RWPE1 (cell line): Measurements from ENCODE around the gene HOXD4.

Source experiments
- CTCF ChIA-PET: fragments of 350-600 bp; sonication (Branson Sonifier 250); formaldehyde crosslinking; extraction: SDS; loops from one replicate; lab custom pipeline; 2021; lab: Yijun Ruan, JAX
- POLR2A ChIA-PET: fragments of 400-600 bp; formaldehyde crosslinking; extraction: SDS; loops from one replicate; lab custom pipeline; 2020; ENCODE audit warnings: antibody characterized with exemption; ENCODE audit not compliant: low non-redundant PET; lab: Yijun Ruan, JAX
- DNase-seq: peaks from one replicate; pipeline ENCODE4 v3.0.0; 2012; ENCODE audit warnings: low spot score
- H3K27ac ChIP-seq: fragments of 450-650 bp; 2 replicates; pipeline ENCODE4 v1.5.1; 2017
- TF ChIP-seq, protein P1 (sequence below): fragments of 450-650 bp; conservative IDR thresholded peaks from 2 replicates; pipeline ENCODE4 v1.5.1; 2017; ENCODE audit warnings: low read depth, mild to moderate bottlenecking

HOXD4 gene

DNA sequence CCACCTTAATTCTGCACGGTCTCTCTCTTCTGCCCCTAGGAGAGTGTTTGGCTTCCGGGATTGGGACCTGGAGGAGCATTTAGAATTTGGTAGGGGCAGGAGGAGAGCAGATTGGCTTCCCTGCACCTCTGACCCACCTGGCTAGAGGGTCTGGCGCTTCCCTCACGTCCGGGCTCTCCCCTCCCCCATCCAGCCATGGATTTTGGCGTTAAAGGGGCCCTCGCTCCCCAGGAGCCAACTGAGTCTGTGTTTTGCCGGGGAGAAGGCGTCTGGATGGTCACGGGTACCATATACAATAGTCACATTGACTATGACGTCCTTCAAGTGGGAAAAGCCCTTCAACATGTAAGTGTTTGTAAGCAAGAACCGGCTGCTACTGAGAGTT lies 12.3 kb downstream of the HOXD4 start:
- CTCF ChIA-PET = interaction anchor here (0.7 kb wide), 1 partner anchor 78 kb away, joined by 3 read pairs; no protein-coding TSS in a partner anchor
- H3K27ac ChIP-seq = no peak overlapping the region
- TF ChIP-seq, protein P1, sequence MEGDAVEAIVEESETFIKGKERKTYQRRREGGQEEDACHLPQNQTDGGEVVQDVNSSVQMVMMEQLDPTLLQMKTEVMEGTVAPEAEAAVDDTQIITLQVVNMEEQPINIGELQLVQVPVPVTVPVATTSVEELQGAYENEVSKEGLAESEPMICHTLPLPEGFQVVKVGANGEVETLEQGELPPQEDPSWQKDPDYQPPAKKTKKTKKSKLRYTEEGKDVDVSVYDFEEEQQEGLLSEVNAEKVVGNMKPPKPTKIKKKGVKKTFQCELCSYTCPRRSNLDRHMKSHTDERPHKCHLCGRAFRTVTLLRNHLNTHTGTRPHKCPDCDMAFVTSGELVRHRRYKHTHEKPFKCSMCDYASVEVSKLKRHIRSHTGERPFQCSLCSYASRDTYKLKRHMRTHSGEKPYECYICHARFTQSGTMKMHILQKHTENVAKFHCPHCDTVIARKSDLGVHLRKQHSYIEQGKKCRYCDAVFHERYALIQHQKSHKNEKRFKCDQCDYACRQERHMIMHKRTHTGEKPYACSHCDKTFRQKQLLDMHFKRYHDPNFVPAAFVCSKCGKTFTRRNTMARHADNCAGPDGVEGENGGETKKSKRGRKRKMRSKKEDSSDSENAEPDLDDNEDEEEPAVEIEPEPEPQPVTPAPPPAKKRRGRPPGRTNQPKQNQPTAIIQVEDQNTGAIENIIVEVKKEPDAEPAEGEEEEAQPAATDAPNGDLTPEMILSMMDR = no peak
- no peak for DNase-seq
- POLR2A ChIA-PET = no interaction called here

DNA sequence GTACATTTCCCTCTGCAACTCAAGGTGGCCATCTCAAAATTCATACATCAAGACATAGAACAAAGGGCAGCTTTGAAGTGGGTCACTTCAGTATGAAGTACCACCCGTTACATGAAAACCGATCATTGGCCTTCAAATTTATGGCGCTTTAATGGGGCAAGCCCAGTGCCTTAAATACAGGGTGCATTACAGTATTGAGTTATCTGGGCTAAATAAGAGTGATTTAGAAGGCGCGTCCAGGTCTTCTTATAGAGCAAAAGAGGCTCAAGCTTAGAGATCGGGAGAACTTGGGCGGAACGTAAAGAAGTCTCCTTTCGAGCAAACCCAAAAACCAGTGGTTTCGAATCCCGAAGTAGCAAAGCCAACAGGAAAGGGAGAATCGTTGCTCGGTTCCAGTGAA lies 12.9 kb downstream of the HOXD4 start:
- no peak for DNase-seq
- CTCF ChIA-PET = no interaction called here
- H3K27ac ChIP-seq = no peak overlapping the region

DNA sequence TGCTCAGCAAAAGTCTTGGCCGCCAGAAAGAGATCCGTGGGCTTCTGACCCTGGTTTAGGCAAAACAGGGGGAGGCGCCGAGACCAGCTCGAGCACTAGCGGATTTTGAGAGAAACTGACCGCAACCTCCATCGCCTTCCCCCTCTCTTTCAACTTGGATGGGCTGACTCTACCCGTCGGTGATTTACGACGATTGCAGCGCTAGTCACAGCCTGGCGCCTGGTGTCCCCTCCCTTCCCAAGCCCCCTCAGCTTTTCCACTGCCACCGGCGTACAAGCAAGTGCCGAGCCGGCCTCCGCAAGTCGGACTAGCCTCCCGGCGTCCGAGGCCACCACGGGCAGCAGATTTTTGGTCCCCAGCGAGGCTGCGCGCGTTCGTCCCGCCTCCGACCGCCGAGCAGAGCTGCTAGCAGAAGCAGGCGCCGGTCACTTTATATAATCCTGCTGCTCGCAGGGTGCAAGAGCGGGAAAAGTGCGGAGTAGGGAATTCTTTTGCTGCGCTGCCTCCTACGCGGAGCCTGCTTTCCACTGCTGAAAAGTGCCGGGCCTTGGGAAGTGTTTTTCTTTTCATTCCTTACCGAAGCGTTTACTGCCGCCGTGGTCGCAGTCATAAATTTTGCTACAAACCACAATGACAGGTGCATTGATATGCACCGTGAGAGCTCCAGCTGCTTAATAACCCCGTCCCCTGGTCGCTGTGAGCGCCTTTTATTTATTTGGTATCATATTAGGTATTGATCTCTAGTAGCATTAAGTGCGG lies 13.4 kb downstream of the HOXD4 start:
- TF ChIP-seq, protein P1 = no peak
- DNase-seq = no peak
- POLR2A ChIA-PET = interaction anchor here (0.5 kb wide), 1 partner anchor 117 kb away, joined by 5 read pairs; no protein-coding TSS in a partner anchor
- CTCF ChIA-PET = interaction anchor here (0.6 kb wide), 1 partner anchor 1059 kb away, joined by 3 read pairs; no protein-coding TSS in a partner anchor
- H3K27ac ChIP-seq = no peak overlapping the region

More for the DNA sequence above, 12.9 kb downstream of the HOXD4 start:
- TF ChIP-seq, protein P1 = no peak
- POLR2A ChIA-PET = no interaction called here

DNA sequence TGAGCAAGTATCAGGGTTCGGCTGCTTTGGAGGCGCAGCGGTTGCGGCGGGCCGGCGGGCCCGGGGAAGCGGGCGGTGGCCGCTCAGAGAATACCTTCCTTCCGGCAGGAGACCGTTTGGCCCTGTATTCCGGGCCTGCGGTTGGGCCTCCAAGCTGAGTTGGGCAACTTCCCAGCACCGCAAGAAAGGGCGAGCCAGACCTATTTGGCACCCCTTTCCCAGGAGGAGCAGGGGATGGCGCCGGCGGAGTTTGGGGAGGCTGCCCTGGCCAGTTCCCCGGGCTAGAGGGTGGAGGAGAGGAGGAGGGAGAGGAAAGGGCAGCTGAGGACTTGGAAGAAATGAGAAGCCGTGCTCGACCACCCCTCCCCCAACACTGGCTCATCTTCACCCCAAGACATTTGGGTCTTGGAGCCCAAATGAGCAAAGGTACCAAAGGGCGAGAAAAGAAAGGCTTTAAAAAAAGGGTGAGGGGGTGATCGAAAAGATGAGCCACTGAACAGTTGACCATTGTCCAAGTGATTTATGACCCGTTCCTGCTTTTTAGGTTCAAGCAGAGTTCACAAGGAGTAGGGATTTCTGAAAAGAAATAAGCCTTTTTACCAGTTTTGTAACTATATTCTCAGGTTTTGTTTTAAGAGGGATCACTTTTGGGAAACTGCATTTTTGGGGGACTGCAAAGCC lies 14.2 kb downstream of the HOXD4 start:
- no peak for DNase-seq
- ChIA-PET CTCF (interaction anchor here (0.6 kb wide), 1 partner anchor 1059 kb away, joined by 3 read pairs; no protein-coding TSS in a partner anchor), POLR2A (interaction anchor here (0.5 kb wide), 1 partner anchor 117 kb away, joined by 5 read pairs; no protein-coding TSS in a partner anchor)

DNA sequence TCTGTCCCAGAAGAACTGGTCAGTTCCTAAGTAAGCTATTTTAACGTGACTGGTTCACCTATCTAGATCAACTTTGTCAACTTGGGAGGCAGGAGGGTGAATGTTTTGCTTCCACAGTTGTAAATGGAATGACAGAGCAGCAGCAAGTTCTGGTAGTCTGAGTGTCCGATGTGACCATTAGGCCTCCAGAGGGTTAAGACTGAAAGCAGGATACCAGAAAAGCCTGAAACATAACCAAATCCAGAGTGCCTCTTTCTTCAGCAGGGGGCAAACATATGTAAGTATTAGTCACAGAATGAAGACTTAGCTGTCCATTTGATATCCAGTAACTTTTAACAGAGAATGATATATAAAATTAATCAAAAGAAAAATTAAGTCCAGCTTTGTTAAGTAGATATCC lies 14.9 kb downstream of the HOXD4 start:
- POLR2A ChIA-PET = no interaction called here
- CTCF ChIA-PET = interaction anchor here (0.5 kb wide), 1 partner anchor 471 kb away, joined by 3 read pairs; no protein-coding TSS in a partner anchor
- TF ChIP-seq, protein P1 = no peak
- no peak for DNase-seq
- H3K27ac ChIP-seq = no peak overlapping the region

More for the DNA sequence above, 14.2 kb downstream of the HOXD4 start:
- TF ChIP-seq, protein P1 = no peak
- H3K27ac ChIP-seq = no peak overlapping the region

DNA sequence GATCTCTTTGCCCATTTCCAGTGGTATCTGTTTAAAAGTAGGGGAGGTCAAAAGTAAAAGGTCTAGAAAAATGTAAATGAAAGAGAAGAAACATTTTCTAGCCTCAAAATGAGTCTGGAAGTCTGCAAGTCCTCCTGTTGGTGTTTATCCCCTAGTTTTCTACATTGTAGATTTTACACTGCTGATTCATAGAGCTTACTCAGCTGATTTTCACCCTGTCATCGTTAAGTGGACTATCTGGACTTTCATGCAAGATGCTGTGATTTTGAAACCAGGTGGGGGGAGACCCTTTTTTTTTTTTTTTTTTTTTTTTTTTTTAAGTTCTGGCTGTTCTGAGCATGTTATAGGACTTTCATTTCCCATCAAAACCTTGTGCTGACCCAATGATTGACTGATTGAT lies 16.0 kb downstream of the HOXD4 start:
- TF ChIP-seq, protein P1 = no peak
- ChIA-PET CTCF (interaction anchor here (0.5 kb wide), 1 partner anchor 103 kb away, joined by 3 read pairs; no protein-coding TSS in a partner anchor), POLR2A (no interaction called here)
- no peak overlapping the region for H3K27ac ChIP-seq
- DNase-seq = no peak
